Adrenal gland (tissue), 12 donors: ENCODE data around the gene SLC52A3. TPM values are rescaled to one million over a fixed set of nuclear protein-coding genes. Genes with fewer than 3 reads are reported as not detected.

Experiments
- DNase-seq, 7 donors: peaks; one replicate each; pipeline ENCODE4 v3.0.0-alpha.2; 2019 to 2020
- H3K27ac ChIP-seq, 5 donors: fragments of 200-600 bp; sonication (generic) in 4 of 5; 1 replicate in 3 of 5; 2 replicates in 2 of 5; pipeline versions ENCODE4 v1.5.1 to v1.8.0; 2016 to 2020; ENCODE audit warnings: mild to moderate bottlenecking in 1 of 5
- H3K27me3 ChIP-seq: fragments of 200-600 bp; 2 replicates; pipeline ENCODE4 v1.8.0; 2021
- H3K36me3 ChIP-seq, 2 donors: fragments of 200-600 bp; replicated peaks in 1 of 2; 1 replicate in 1 of 2; 2 replicates in 1 of 2; pipeline versions ENCODE4 v1.5.1 to v1.8.0; 2018 to 2022
- H3K4me1 ChIP-seq, 2 donors: fragments of 200-600 bp; replicated peaks in 1 of 2; 1 replicate in 1 of 2; 2 replicates in 1 of 2; pipeline versions ENCODE4 v1.5.1 to v1.8.0; 2018 to 2021
- H3K4me3 ChIP-seq, 4 donors: fragments of 200-600 bp; sonication (generic) in 3 of 4; one replicate each; pipeline ENCODE4 v1.5.1; 2016 to 2018
- H3K9me3 ChIP-seq, 3 donors: fragments of 200-600 bp; sonication (generic) in 1 of 3; replicated peaks in 1 of 3; 1 replicate in 2 of 3; 2 replicates in 1 of 3; pipeline versions ENCODE4 v1.5.1 to v1.8.0; 2016 to 2021
- POLR2A ChIP-seq, 2 donors: fragments of 450-650 bp; IDR thresholded peaks; one replicate each; pipeline ENCODE4 v1.6.1; 2017; ENCODE audit warnings: antibody characterized with exemption in 2 of 2, mild to moderate bottlenecking in 2 of 2, moderate library complexity in 1 of 2
- WGBS, 4 donors: extraction: QIAGEN DNeasy Blood & Tissue Kit in 2 of 4; methylation state at CpG; one replicate each; pipeline versions ENCODE4 v1.1.5 to v1.1.7; 2013 to 2017; 5-methylcytosine and 5-hydroxymethylcytosine counted together
- intact Hi-C, 2 donors: fragments of 100-400 bp; cut with DNase I; formaldehyde crosslinking; loops; one replicate each; pipeline versions ENCODE4 v1.14.1 to v1.15.0; 2022 to 2023
- polyA plus RNA-seq, 3 donors: library from polyadenylated mRNA; stranded (reverse); fragments of 200-250 nt in 2 of 3; fragments of 350-450 nt in 1 of 3; fragmentation: Illumina TruSeq in 1 of 3; extraction: RNeasy Lipid Tissue Mini Kit (QIAGEN cat#74804) in 1 of 3; gene quantifications; one replicate each; pipeline ENCODE4 v1.2.3, GENCODE V29; 2013 to 2014
- total RNA-seq, 9 donors: library from RNA; depleted of rRNA in 4 of 9; stranded (reverse); fragments of >200 nt in 4 of 9; fragments of 120-200 nt in 1 of 9; fragmentation: NEBNext Ultra II Directional in 1 of 9; extraction: Animal tissue kit (Norgen Biotek cat#: 25700) in 1 of 9; gene quantifications; one replicate each; pipeline versions ENCODE4 v1.1.0 to v1.2.4, GENCODE V29; 2013 to 2023
- TF ChIP-seq, protein P1 (sequence below), 6 experiments: fragments of 450-650 bp in 4 of 6; fragments of 200-600 bp in 2 of 6; sonication (generic) in 1 of 6; IDR thresholded peaks; 1 replicate in 5 of 6; 2 replicates in 1 of 6; pipeline versions ENCODE4 v1.5.1 to v1.8.0; 2016 to 2021; ENCODE audit warnings: antibody characterized with exemption in 6 of 6, mild to moderate bottlenecking in 2 of 6, moderate library complexity in 1 of 6
- donor health status: healthy with polysubstance abuse.
- donor health status: Bipolar disorder and iron deficiency.
- donor health status: DM: yes; HTN: yes; CAD: no.
- donor health status: DM: no; HTN: no; CAD: no.
- donor health status: DM: no; HTN: no; CAD: no.
- donor health status: DM: yes; HTN: yes; CAD: no.

SLC52A3 gene
- total and polyA plus RNA-seq, 12 donors = 0.05 to 1.2 (median 0.25) TPM; not detected in 1

DNA sequence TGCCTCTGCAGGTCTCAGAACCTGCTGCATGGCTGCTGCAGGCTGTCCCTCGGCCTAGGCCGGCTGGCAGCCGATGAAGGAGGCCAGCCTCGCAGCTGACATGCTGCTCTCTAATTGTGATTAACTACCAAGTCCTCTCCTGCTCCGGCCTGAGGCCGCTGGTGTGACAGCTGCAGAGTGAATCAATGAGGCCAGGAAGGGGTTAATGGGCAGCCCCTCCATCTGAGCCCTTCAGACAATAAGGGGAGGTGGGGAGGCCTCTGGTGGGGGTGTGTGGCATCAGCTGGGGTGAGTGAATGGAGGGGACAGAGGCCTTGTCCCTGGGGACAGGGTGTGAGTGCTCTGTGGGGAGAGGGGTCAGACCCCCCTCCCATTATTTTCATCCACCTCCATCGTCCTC lies 34.4 kb downstream of the SLC52A3 start:
- 49 to 80% (median 61%) methylated on average over 6 to 7 of the region's 7 CpGs for WGBS, 4 donors
- H3K27ac ChIP-seq = no peak overlapping the region
- no peak for DNase-seq
- intact Hi-C loops = loop anchor here in 1 of 2 donors (5.0 kb wide), 1 partner anchor 167 kb away; no protein-coding TSS in a partner anchor
- H3K4me3 ChIP-seq = no peak overlapping the region
- H3K27me3 ChIP-seq = peaks cover 4% of the 10 kb centered on the region
- no peaks in the 10 kb centered on the region for H3K4me1 ChIP-seq
- H3K36me3 ChIP-seq = no peaks in the 10 kb centered on the region
- no peaks in the 10 kb centered on the region for H3K9me3 ChIP-seq
- TF ChIP-seq, protein P1, sequence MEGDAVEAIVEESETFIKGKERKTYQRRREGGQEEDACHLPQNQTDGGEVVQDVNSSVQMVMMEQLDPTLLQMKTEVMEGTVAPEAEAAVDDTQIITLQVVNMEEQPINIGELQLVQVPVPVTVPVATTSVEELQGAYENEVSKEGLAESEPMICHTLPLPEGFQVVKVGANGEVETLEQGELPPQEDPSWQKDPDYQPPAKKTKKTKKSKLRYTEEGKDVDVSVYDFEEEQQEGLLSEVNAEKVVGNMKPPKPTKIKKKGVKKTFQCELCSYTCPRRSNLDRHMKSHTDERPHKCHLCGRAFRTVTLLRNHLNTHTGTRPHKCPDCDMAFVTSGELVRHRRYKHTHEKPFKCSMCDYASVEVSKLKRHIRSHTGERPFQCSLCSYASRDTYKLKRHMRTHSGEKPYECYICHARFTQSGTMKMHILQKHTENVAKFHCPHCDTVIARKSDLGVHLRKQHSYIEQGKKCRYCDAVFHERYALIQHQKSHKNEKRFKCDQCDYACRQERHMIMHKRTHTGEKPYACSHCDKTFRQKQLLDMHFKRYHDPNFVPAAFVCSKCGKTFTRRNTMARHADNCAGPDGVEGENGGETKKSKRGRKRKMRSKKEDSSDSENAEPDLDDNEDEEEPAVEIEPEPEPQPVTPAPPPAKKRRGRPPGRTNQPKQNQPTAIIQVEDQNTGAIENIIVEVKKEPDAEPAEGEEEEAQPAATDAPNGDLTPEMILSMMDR (IDR thresholded peaks at IDR 0.05) = no peak
- no peak for TF ChIP-seq POLR2A (IDR thresholded peaks at IDR 0.05)

DNA sequence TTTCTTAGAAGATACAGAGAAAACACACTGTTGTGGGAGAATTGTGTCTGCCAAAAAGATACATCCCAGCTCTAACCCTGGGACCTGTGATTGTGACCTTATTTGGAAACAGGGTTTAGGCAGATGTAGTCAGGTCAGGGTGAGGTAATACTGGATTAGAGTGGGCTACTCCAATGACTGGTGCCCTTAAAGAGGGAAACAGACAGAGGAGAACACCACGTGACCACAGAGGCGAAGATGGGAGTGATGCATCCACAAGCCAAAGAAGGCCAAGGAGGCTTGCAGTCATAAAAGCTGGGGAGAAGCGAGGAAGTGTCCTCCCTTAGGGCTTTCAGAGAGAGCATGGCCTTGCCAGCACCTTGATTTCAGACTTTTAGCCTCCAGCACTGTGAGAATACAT lies 35.6 kb downstream of the SLC52A3 start:
- Histone ChIP-seq H3K4me1 (peaks cover 5 to 7% of the 10 kb centered on the region in 2 donors), H3K27me3 (peaks cover 15% of the 10 kb centered on the region), H3K36me3 (no peaks in the 10 kb centered on the region), H3K4me3 (no peak overlapping the region), H3K27ac (no peak overlapping the region), H3K9me3 (no peaks in the 10 kb centered on the region)
- no peak for TF ChIP-seq POLR2A (IDR thresholded peaks at IDR 0.05)
- TF ChIP-seq, protein P1 (IDR thresholded peaks at IDR 0.05) = no peak
- 83 to 95% (median 86%) methylated on average over 3 of the region's 3 CpGs for WGBS, 4 donors
- DNase-seq = no peak
- intact Hi-C loops = loop anchor here in 1 of 2 donors (5.0 kb wide), 1 partner anchor 165 kb away; no protein-coding TSS in a partner anchor

DNA sequence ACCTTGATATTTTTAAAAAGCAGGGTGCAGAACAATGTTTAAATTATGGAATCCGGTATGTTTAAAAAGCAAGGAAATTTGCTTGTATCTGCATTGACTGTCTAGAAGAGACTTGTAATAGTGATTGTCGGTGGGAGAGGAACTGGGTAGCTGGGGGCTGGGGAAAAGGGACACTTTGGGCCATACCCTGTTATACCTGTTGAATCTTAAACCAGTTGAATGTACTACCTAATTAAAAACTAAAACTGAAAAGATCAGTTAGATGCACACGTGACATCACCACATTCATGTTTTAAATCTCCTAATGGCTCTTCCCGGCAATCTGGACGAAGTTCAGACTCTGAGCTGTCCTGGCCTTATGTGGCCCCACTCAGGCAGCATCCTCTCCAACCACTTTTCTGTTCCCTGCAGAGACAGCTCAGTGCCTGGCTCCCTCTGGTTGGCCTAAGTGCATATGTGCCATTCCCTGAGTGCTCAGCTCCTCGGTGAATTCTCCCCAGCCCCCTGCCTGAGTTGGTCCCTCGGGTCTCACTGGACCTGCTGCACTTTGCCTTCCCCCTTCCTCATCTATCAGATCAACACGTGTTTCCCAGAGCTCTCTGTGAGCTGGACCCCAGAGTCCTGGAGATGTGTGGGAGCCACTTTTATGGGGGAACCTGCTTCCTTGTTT lies 36.3 kb downstream of the SLC52A3 start:
- no peak overlapping the region for H3K4me3 ChIP-seq
- no peaks in the 10 kb centered on the region for H3K9me3 ChIP-seq
- H3K36me3 ChIP-seq = no peaks in the 10 kb centered on the region
- H3K27ac ChIP-seq = no peak overlapping the region
- H3K4me1 ChIP-seq = peaks cover 5 to 7% of the 10 kb centered on the region in 2 donors
- WGBS, 4 donors = 71 to 78% (median 76%) methylated on average over 8 of the region's 8 CpGs
- peaks cover 16% of the 10 kb centered on the region for H3K27me3 ChIP-seq
- DNase-seq = no peak
- no peak for TF ChIP-seq POLR2A (IDR thresholded peaks at IDR 0.05)
- TF ChIP-seq, protein P1 (IDR thresholded peaks at IDR 0.05) = no peak
- intact Hi-C loops = loop anchor here in 1 of 2 donors (5.0 kb wide), 1 partner anchor 165 kb away; no protein-coding TSS in a partner anchor

DNA sequence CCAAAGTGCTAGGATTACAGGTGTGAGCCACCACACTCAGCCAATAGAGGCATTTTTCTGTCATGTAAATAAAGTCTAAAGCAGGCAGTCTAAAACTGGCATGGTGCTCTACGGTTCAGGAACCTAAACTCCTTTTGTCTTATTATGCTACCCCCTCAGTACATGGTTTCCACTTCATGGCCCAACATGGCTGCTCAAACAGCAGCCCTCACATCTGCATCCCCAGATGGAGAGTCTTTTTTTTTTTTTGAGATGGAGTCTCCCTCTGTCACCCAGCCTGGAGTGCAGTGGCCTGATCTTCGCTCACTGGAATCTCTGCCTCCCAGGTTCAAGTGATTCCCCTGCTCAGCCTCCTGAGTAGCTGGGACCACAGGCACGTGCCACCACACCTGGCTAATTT lies 38.3 kb downstream of the SLC52A3 start:
- Histone ChIP-seq H3K36me3 (no peaks in the 10 kb centered on the region), H3K27ac (no peak overlapping the region), H3K4me3 (no peak overlapping the region), H3K4me1 (peaks cover 5 to 7% of the 10 kb centered on the region in 2 donors), H3K9me3 (no peaks in the 10 kb centered on the region), H3K27me3 (peaks cover 16% of the 10 kb centered on the region)
- DNase-seq = no peak
- 89 to 100% (median 96%) methylated on average over 2 to 3 of the region's 3 CpGs for WGBS, 4 donors
- TF ChIP-seq, protein P1 (IDR thresholded peaks at IDR 0.05) = no peak
- TF ChIP-seq POLR2A (IDR thresholded peaks at IDR 0.05) = no peak
- intact Hi-C loops = loop anchor here in 1 of 2 donors (5.0 kb wide), 1 partner anchor 163 kb away; no protein-coding TSS in a partner anchor
